ENCODE data around the gene SETBP1.

Gene SETBP1

DNA sequence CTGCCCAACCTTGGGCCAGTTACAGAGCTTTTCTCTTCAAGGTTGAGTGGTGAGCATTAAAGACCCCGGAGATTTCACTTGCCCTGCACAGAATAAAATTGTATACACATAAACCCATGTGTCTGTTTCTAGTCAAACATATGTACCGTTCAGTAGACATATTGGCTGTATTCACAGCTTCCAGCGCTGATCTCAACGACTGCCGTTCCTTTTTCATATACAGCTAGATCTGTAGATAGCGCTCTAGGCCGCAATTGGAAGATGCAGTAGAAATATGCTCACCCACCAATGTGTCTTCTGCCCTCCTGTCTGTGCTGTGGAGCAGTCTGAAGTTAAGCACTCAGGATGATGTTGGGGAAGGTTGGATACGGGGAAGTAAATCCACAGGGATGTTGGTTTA, 317.7 kb downstream of the SETBP1 start:
- DNase-seq = no peak

- DNase-seq = no peak
These were observed 323.9 kb downstream of the SETBP1 start for GRCh38 chr18:45004546-45005080.

DNA sequence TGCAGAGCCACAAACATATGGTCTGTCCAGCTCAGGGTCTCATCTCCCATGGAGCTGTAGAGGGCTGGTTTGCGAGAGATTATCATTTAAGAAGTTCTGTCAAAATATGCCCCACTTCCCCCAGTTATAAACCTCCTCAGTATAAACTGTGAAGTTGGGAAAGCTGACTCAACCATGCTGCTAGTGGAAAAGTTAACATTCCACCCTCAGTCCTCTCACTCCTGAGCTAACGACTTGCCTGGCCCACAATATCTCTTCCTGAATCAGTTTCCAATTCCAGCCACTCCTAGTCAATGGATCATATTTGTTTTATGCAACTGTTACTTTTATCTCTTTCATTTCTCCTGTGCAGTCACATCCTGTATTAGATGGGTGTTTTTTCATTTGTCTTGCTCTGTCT, 326.2 kb downstream of the SETBP1 start:
- no peak for DNase-seq

- no peak for DNase-seq
These were observed 326.8 kb downstream of the SETBP1 start for GRCh38 chr18:45007531-45007930.

GRCh38 chr18:45008694-45009413, 328.2 kb downstream of the SETBP1 start:
- DNase-seq = no peak

DNA sequence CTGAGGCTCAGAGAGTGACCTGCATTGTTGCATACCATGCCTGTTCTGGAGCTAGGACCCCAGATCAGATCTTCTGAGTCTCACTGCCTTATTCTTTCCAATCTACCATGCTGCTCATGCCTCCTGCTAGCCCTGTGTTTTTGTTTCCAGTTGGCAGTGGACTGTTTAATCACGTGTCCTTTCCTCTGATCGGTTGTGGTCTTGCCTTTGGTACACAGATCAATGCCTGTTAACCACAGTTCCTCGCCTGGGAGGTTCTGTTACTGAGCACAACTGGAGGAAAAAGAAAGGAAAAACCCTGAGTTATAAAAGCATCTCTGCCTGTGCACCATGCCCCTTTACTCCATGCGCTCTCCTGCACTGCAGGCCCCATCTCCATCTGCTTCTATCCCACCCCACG, 329.1 kb downstream of the SETBP1 start:
- DNase-seq = no peak

DNA sequence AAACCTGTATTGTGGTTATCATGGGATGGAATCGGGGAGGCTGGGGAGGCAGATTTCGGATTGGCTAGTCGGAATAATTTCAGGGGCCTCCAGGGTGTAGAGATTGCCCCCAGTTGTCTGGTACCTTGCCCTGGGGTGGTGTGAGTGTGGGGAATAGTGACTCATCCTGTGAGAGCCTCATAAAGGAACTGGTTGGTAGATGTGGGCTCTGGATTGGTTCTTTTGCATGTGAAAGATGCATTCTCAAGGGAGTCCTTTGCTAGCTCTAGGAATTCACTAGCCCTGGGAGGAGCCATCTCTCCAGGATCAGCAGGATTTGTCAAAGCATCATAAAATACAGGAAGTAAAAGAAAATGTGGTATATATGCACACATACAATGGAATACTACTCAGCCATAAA, 331.6 kb downstream of the SETBP1 start:
- DNase-seq = no peak

DNA sequence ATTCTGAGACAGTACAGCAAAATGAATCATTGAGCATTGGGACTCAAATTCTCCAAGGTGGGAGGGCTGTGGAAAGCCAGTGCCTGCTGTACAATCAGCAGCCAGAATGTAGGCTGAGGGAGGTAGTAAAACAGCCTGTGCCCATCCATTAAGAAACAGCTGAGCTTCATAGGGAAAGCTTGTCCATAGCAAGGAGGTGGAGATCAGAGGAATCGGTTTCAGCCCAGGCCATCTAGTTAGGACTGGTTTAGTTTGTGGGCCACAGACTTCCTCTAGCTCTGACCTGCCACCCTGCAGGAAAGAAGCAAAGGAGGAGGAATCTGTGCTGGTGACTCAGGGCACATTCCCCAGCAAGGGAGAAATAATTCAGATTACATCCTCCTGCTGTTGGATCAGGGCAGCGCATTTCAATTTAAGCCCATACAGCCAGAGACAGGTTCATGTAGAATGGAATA, 333.4 kb downstream of the SETBP1 start:
- DNase-seq = no peak

DNA sequence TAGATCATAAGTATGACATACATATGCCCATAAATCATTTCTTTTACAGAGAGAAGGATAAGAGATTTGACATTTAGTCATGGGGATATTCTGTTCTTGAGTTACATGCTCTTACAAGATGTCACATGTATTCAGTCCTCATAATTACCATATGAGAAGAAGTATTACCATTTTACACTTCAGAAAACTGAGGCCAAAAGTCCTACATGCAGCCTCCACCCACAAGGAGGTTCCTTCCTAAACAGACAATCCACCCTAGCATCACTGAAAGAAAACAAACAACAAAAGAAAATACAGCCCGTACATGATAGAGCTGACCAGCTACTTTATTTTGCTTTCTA, 335.1 kb downstream of the SETBP1 start:
- DNase-seq = no peak

- no peak for DNase-seq
These were observed 338.8 kb downstream of the SETBP1 start for GRCh38 chr18:45019469-45019868.

DNA sequence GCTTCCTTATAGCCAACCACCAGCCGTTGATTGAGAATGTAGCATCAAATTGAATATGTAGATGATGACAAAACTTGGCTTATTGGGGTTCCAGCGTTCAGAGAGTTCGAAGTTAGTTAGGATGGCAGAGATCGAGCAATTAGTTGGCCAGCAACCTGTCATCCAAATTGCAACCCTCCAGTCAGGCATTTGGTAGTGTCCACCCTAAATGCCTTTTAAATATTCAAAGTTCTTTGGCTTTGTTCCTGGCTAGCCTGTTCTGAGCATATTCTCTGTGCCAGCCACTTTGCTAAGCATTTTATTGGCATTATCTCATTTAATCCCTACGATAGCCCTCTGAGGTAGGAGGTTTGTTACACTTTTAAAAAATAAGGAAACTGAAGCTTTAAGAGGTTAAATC, 342.8 kb downstream of the SETBP1 start:
- no peak for DNase-seq

DNA sequence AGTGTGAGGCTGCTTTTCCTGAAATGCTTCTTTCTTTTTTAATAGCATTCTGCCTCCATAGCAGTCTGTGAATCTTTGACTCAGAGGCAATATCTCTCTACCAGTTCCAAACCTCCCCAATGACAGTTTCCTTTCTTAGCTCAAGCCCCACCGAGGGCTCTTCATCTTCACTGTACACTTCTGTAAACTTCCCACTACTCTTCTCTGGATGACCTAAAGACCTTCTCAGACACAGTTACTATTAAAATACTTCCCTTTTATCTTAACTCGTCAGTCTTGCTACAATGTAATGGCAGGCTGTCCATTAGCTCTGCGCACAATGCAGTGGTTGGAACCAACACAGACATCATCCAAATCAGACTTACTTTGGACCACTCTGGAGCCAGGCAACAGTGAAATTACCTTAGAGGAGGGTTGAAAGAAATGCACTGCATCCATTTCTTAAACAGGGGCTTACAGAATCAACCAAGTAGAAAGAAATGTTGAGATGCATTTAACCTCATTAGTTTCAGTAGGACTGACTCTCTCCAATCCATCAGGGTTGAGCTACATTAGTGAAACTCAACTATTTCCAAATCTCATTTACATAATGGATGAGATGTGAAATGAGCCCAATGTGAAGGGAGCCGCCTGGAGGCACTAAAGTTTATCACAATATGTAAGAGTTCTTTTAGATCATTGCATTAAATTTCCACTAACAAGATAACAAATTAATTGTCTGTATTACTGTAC, 343.8 kb downstream of the SETBP1 start:
- no peak for DNase-seq

GRCh38 chr18:45025089-45025450, 344.4 kb downstream of the SETBP1 start:
- no peak for DNase-seq

DNA sequence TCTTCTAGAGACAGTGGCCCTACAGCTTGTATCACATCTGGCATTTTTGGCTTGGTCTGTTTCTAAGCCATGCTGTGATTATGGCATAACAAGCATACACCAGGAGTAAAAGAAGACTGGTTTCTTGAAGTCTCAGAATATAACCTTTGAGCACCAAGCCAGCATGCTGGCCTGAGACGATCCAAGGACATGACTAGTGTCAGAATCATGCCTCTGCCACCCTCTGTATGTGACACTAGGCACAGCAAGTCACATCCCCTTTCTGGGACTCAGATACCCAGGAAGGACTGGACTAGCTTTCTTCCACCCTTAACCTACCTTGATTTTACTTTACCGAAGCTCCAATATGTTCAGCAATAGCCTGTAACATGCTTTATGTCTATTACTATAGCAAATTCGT, 345.5 kb downstream of the SETBP1 start:
- no peak for DNase-seq

DNA sequence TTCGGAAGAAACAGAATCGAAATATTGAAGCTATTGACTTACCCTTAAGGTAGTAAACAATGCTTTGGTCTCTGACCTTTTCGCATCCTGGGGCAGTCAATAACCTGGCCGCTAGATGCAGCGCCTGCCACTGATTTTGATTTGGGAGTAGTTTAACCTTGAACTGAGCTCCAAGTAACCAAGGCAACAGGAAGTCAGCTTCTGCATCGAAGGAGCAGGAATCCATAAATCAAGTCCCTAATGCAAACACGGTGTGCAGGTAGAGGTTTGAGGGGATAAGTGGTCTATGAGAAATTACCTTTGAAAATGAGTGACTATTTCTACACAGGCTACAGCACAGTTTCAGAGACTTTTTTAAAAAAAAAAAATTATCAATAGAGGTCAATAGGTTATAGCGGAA, 353.5 kb downstream of the SETBP1 start:
- no peak for DNase-seq

DNA sequence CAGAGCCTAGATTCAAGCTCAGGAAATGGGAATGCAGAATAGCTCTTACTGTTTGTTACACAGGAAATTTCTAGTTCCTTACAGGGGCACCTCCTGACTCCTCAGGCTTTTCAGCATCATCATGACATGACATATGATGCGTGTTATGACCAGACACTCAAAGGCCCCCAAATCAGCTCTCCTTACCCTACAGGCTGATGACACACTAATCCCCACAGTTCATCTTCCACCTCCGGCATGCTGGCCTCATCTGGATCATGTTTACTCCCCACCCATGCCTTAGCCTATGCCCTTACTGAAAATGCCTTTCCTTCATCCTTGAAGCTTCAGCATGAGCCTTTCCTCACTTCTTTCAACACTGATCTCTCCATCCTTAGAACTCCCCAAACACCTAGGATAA, 356.9 kb downstream of the SETBP1 start:
- DNase-seq = no peak

DNA sequence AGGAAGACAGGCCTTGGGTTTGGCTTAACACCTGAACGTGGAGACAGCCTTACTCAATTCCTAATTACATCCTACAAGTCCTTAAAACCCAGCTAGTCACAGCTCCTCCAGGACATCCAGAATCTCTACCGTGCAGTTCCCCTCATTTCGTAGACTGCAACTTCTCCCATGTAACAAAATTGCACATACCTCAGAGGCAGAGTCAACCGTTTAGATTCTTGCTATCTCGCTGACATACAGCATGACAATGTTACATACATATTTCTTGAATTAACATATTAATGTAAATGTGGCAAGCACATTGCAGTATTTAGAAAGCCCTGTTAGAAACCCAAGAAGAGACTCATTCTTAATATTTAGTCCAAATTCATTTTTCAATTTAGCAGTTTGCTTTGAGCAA, 358.7 kb downstream of the SETBP1 start:
- DNase-seq = no peak

DNA sequence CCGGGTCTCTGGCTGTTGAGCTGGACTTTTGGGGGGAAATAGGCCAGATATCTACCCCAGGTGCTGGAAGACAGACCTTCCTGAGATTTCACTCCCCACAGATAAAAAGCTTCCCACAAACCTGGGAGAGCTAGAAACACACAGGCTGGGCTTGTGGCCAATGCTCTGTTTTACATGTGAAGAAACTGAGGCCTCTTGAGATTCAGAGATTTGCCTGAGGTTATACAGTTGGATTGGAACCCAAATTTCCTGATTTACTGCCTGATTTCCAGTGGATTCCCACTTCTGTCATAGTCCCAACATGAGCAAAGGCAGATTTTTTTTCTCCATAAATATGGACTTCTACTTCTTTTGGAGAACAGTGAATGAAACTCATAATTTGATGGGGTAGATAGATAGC, 360.2 kb downstream of the SETBP1 start:
- no peak for DNase-seq

DNA sequence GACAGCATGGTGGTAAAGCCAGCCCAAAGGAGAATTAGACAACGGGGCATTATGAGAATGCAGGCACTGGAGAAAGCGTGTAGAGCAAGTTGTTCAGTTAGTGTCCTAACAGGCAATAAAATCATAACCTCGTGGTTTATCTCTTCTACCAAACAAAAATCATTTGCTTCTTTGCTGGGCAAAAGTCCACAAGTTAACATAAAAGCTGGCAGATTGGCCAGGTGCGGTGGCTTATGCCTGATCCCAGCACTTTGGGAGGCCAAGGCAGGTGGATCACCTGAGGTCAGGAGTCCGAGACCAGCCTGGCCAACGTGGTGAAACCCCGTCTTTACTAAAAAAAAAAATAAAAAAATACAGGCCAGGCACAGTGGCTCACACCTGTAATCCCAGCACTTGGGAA, 364.1 kb downstream of the SETBP1 start:
- DNase-seq = no peak

- DNase-seq = no peak
These were observed 365.5 kb downstream of the SETBP1 start for GRCh38 chr18:45046228-45046627.

GRCh38 chr18:45046961-45047360, 366.3 kb downstream of the SETBP1 start:
- no peak for DNase-seq

- DNase-seq = no peak
These were observed 369.1 kb downstream of the SETBP1 start for GRCh38 chr18:45049578-45050319.

DNA sequence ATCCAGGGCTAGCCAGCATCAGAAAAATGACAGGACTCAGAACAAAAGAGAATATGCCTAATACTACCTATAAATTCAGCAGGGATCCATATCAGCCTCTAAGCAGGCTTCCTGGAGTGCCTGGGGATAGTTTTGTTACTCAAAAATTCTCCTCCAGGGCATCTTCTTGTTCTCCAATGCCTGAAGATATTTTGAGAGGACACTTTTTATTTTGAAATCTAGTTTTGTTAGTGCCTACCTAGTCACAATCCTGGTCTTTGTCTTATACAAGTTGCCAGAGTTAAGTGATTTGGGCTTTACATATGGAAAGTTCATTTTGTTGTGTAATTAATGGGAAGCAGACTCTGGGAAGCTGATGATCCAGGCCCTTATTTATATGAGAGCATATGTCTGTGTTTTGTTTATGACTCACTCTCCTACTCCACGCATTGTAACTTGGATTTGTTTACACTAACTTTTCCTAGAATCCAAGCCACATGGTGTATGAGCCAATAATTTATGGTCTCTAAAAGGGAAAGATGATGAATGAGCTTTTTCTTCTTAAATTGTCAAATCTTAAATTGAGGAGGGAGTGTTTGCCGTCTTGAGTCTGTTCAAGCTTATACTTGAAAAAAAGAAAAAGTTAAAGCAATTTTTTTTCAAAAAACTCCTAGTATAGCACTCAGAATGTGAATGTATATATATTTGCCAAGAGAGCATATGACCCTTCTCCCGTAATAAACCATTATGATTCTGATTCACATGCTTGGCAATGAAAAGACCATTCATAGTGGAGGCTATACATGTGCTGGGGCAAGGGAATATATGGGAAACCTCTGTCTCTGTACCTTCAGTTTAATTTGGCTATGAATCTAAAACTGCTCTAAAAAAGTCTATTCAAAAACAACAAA, 370.3 kb downstream of the SETBP1 start:
- no peak for DNase-seq
